Mucosa of stomach (tissue), 1 donor: Measurements from ENCODE around the gene REST.
"Not testable (repeated sequence)": the region's sequence is repeated elsewhere in the genome, so short reads cannot be mapped to it uniquely, and the experiment has no call there.

Experiments used
- H3K27me3 ChIP-seq: one replicate; pipeline ENCODE4 v1.7.0; 2013; ENCODE audit warnings: mild to moderate bottlenecking, low read length; ENCODE audit not compliant: control insufficient read depth, insufficient read depth
- H3K36me3 ChIP-seq: one replicate; pipeline ENCODE4 v1.7.0; 2013; ENCODE audit warnings: low read length; ENCODE audit not compliant: control insufficient read depth, insufficient read depth
- H3K4me1 ChIP-seq: one replicate; pipeline ENCODE4 v1.7.0; 2013; ENCODE audit warnings: mild to moderate bottlenecking, low read length; ENCODE audit not compliant: control insufficient read depth, insufficient read depth
- H3K4me3 ChIP-seq: one replicate; pipeline ENCODE4 v1.7.0; 2013; ENCODE audit warnings: low read length
- H3K9ac ChIP-seq: one replicate; pipeline ENCODE4 v1.7.0; 2013; ENCODE audit warnings: mild to moderate bottlenecking, low read length, moderate library complexity
- H3K9me3 ChIP-seq: one replicate; pipeline ENCODE4 v1.7.0; 2013; ENCODE audit warnings: mild to moderate bottlenecking, low read length, moderate library complexity; ENCODE audit not compliant: control insufficient read depth
- donor health status: Pancreatic carcinoma.

REST gene

DNA sequence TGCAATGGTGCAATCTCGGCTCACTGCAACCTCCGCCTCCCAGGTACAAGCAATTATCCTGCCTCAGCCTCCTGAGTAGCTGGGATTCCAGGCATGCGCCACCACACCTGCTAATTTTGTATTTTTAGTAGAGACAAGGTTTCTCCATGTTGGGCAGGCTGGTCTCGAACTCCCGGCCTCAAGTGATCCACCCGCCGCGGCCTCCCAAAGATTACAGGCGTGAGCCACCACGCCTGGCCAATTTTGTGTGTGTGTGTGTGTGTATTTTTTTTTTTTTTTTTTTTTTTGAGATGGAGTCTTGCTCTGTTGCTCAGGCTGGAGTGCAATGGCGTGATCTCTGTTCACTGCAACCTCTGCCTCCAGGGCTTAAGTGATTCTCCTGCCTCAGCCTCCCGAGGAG, 7.3 kb downstream of the REST start:
- not testable (repeated sequence) for H3K27me3 ChIP-seq, H3K9me3 ChIP-seq, H3K4me1 ChIP-seq, H3K36me3 ChIP-seq, H3K4me3 ChIP-seq, H3K9ac ChIP-seq

GRCh38 chr4:56927196-56927595, 19.5 kb downstream of the REST start:
- H3K9ac ChIP-seq = no peak overlapping the region
- peaks cover 13% of the 10 kb centered on the region for H3K36me3 ChIP-seq
- H3K27me3 ChIP-seq = no peaks in the 10 kb centered on the region

DNA sequence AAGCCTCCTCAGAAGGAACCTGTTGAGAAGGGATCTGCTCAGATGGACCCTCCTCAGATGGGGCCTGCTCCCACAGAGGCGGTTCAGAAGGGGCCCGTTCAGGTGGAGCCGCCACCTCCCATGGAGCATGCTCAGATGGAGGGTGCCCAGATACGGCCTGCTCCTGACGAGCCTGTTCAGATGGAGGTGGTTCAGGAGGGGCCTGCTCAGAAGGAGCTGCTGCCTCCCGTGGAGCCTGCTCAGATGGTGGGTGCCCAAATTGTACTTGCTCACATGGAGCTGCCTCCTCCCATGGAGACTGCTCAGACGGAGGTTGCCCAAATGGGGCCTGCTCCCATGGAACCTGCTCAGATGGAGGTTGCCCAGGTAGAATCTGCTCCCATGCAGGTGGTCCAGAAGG, 22.9 kb downstream of the REST start:
- no peaks in the 10 kb centered on the region for H3K27me3 ChIP-seq
- H3K36me3 ChIP-seq = peaks cover 13% of the 10 kb centered on the region
- H3K9ac ChIP-seq = no peak overlapping the region

More at GRCh38 chr4:56927196-56927595, 19.5 kb downstream of the REST start:
- Histone ChIP-seq H3K9me3 (no peaks in the 10 kb centered on the region), H3K4me3 (no peak overlapping the region), H3K4me1 (no peaks in the 10 kb centered on the region)

DNA sequence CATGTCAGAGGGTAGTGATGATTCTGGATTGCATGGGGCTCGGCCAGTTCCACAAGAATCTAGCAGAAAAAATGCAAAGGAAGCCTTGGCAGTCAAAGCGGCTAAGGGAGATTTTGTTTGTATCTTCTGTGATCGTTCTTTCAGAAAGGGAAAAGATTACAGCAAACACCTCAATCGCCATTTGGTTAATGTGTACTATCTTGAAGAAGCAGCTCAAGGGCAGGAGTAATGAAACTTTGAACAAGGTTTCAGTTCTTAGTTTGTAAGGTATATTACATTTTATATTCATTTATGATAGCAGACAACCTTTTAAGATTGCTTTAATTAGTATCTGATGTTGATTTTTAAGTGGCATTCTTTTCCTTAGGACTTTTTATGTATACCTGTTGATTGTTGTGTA, 24.2 kb downstream of the REST start:
- Histone ChIP-seq H3K4me1 (no peaks in the 10 kb centered on the region), H3K9ac (no peak overlapping the region), H3K4me3 (no peak overlapping the region), H3K27me3 (no peaks in the 10 kb centered on the region), H3K36me3 (peaks cover 13% of the 10 kb centered on the region), H3K9me3 (no peaks in the 10 kb centered on the region)

More for the DNA sequence above, 22.9 kb downstream of the REST start:
- Histone ChIP-seq H3K4me3 (no peak overlapping the region), H3K4me1 (no peaks in the 10 kb centered on the region), H3K9me3 (no peaks in the 10 kb centered on the region)

GRCh38 chr4:56937262-56937661, 29.6 kb downstream of the REST start:
- H3K27me3 ChIP-seq = no peaks in the 10 kb centered on the region
- no peaks in the 10 kb centered on the region for H3K9me3 ChIP-seq
- no peaks in the 10 kb centered on the region for H3K36me3 ChIP-seq
- no peaks in the 10 kb centered on the region for H3K4me1 ChIP-seq
- no peak overlapping the region for H3K9ac ChIP-seq
- H3K4me3 ChIP-seq = no peak overlapping the region

DNA sequence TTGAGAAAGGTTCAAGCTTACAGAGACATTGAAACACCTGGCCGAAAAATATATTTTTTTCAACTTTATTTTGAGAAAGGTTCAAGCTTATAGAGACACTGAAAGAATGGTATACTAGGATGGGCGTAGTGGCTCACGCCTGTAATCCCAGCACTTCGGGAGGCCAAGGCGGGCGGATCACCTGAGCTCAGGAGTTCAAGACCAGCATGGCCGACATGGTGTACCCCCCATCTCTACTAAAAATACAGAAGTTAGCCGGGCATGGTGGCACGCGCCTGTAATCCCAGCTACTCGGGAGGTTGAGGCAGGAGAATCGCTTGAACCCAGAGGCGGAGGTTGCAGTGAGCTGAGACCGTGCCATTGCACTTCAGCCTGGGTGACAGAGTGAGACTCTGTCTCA, 32.1 kb downstream of the REST start:
- H3K27me3 ChIP-seq, H3K4me3 ChIP-seq, H3K9me3 ChIP-seq, H3K4me1 ChIP-seq, H3K9ac ChIP-seq, H3K36me3 ChIP-seq: not testable (repeated sequence)

- no peaks in the 10 kb centered on the region for H3K27me3 ChIP-seq
- H3K9ac ChIP-seq = no peak overlapping the region
- no peaks in the 10 kb centered on the region for H3K9me3 ChIP-seq
- no peaks in the 10 kb centered on the region for H3K4me1 ChIP-seq
- H3K4me3 ChIP-seq = no peak overlapping the region
- no peaks in the 10 kb centered on the region for H3K36me3 ChIP-seq
These were observed 32.7 kb downstream of the REST start for GRCh38 chr4:56940403-56940802.

GRCh38 chr4:56940971-56941370, 33.3 kb downstream of the REST start:
- Histone ChIP-seq H3K27me3 (no peaks in the 10 kb centered on the region), H3K36me3 (no peaks in the 10 kb centered on the region), H3K4me1 (no peaks in the 10 kb centered on the region), H3K9me3 (no peaks in the 10 kb centered on the region), H3K4me3 (no peak overlapping the region), H3K9ac (no peak overlapping the region)

DNA sequence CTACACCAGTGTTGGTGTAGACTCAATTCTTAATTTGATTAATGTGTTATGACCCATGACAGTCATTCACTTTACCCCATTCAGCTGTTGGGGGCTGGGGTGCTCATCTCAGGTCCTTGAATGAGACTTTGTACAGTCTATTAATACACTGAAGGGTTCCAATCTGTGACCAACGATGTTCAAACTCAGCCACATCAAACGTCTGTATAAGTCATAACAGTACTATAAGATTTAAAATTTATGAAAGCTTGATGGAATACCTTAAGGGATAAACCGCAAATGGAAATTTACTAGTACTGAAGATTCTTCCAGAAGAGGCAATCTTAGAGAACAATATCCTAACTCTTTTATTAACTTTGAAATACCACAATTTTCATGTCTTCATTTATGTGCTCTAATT, 33.7 kb downstream of the REST start:
- Histone ChIP-seq H3K9me3 (no peaks in the 10 kb centered on the region), H3K9ac (no peak overlapping the region), H3K4me1 (no peaks in the 10 kb centered on the region), H3K4me3 (no peak overlapping the region), H3K27me3 (no peaks in the 10 kb centered on the region), H3K36me3 (no peaks in the 10 kb centered on the region)

- Histone ChIP-seq H3K36me3 (no peaks in the 10 kb centered on the region), H3K9ac (no peak overlapping the region), H3K4me3 (no peak overlapping the region), H3K9me3 (no peaks in the 10 kb centered on the region), H3K27me3 (no peaks in the 10 kb centered on the region), H3K4me1 (no peaks in the 10 kb centered on the region)
These were observed 46.2 kb downstream of the REST start for GRCh38 chr4:56953680-56954520.

- no peak overlapping the region for H3K4me3 ChIP-seq
- no peaks in the 10 kb centered on the region for H3K4me1 ChIP-seq
- no peaks in the 10 kb centered on the region for H3K9me3 ChIP-seq
- H3K9ac ChIP-seq = no peak overlapping the region
- H3K27me3 ChIP-seq = no peaks in the 10 kb centered on the region
- no peaks in the 10 kb centered on the region for H3K36me3 ChIP-seq
These were observed 50.4 kb downstream of the REST start for GRCh38 chr4:56958111-56958517.

DNA sequence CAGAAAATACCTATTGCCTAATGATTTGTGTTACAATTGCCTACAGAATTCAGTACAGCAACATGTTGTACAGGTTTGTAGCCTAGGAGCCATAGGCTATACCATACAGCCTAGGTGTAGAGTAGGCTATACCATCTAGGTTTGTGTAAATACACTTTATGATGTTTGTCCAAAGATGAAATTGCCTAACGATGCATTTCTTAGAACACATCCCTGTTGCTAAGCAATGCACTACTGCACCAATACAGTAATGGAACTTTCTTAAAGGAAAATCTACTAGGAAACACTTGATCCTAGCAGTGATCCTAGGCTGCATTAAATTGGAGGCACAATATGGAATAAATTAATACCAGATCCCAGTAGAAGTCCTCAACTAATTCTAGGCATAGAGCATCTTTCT, 51.4 kb downstream of the REST start:
- H3K9me3 ChIP-seq = no peaks in the 10 kb centered on the region
- H3K9ac ChIP-seq = no peak overlapping the region
- H3K4me1 ChIP-seq = no peaks in the 10 kb centered on the region
- H3K4me3 ChIP-seq = no peak overlapping the region
- no peaks in the 10 kb centered on the region for H3K36me3 ChIP-seq
- H3K27me3 ChIP-seq = no peaks in the 10 kb centered on the region

- no peak overlapping the region for H3K9ac ChIP-seq
- no peaks in the 10 kb centered on the region for H3K9me3 ChIP-seq
- H3K4me3 ChIP-seq = no peak overlapping the region
- no peaks in the 10 kb centered on the region for H3K36me3 ChIP-seq
- no peaks in the 10 kb centered on the region for H3K4me1 ChIP-seq
- no peaks in the 10 kb centered on the region for H3K27me3 ChIP-seq
These were observed 53.4 kb downstream of the REST start for GRCh38 chr4:56961107-56961500.
